Right lobe of liver (tissue), 6 donors: Measurements from ENCODE around the gene GULP1. TPM values are rescaled to one million over a fixed set of nuclear protein-coding genes. Genes with fewer than 3 reads are reported as not detected.
A peak's percentile ranks its signal among the peaks of the same experiment; 100 is the strongest.

Experiments
- ATAC-seq, 4 donors: fragments of 200-7000 bp; cut with Tn5 transposase; one replicate each; pipeline ENCODE4 v1.9.1; 2020; ENCODE audit warnings: mild to moderate bottlenecking in 4 of 4, moderate library complexity in 4 of 4
- DNase-seq, 3 donors: peaks; one replicate each; pipeline ENCODE4 v3.0.0-alpha.2; 2020
- H3K27ac ChIP-seq, 3 donors: fragments of 200-600 bp; one replicate each; pipeline ENCODE4 v1.8.0; 2022
- H3K27me3 ChIP-seq, 2 donors: fragments of 200-600 bp; one replicate each; pipeline ENCODE4 v1.8.0; 2022
- H3K36me3 ChIP-seq, 4 donors: fragments of 200-600 bp; sonication (generic) in 1 of 4; one replicate each; pipeline versions ENCODE4 v1.5.1 to v1.8.0; 2017 to 2022; ENCODE audit warnings: control low read depth in 1 of 4
- H3K4me1 ChIP-seq, 4 donors: fragments of 200-600 bp; sonication (generic) in 1 of 4; one replicate each; pipeline versions ENCODE4 v1.5.1 to v1.8.0; 2017 to 2022; ENCODE audit warnings: control low read depth in 1 of 4
- H3K4me3 ChIP-seq, 3 donors: fragments of 200-600 bp; one replicate each; pipeline ENCODE4 v1.8.0; 2022
- H3K9me3 ChIP-seq, 4 donors: fragments of 200-600 bp; sonication (generic) in 1 of 4; one replicate each; pipeline versions ENCODE4 v1.5.1 to v1.8.0; 2017 to 2022; ENCODE audit warnings: control low read depth in 1 of 4
- POLR2A ChIP-seq: fragments of 450-650 bp; IDR thresholded peaks from one replicate; pipeline ENCODE4 v1.6.1; 2017; ENCODE audit warnings: antibody characterized with exemption, mild to moderate bottlenecking
- WGBS: methylation state at CpG from one replicate; pipeline ENCODE4 v1.1.6; 2018; ENCODE audit warnings: low coverage, low lambda C conversion rate; ENCODE audit not compliant: insufficient coverage; ENCODE audit errors: missing lambda C conversion rate; 5-methylcytosine and 5-hydroxymethylcytosine counted together
- intact Hi-C, 2 donors: fragments of 100-400 bp; cut with DNase I; formaldehyde crosslinking; loops; one replicate each; pipeline versions ENCODE4 v1.11.2 to v1.14.1; 2022
- total RNA-seq, 6 experiments: library from RNA; depleted of rRNA in 2 of 6; stranded (reverse); fragments of >200 nt in 2 of 6; fragmentation: NEBNext Ultra II Directional in 3 of 6; extraction: Animal tissue kit (Norgen Biotek cat#: 25700) in 3 of 6; gene quantifications; one replicate each; pipeline versions ENCODE4 v1.1.0 to v1.2.4, GENCODE V29; 2016 to 2023
- TF ChIP-seq, protein P1 (sequence below), 4 donors: fragments of 200-600 bp in 3 of 4; fragments of 450-650 bp in 1 of 4; IDR thresholded peaks; one replicate each; pipeline versions ENCODE4 v1.5.1 to v1.8.0; 2016 to 2022; ENCODE audit warnings: antibody characterized with exemption in 4 of 4, mild to moderate bottlenecking in 2 of 4
- donor health status: DM: no; HTN: yes; CAD: no.
- donor health status: DM: no; HTN: no; CAD: no.
- donor health status: DM: no; HTN: no; CAD: no.
- donor health status: DM: no; HTN: yes; CAD: no.
- donor health status: DM: no; HTN: yes; CAD: no.

Gene GULP1
- total RNA-seq, 6 experiments from 2014 or later: 0.42 to 4.4 (median 0.89) TPM

DNA sequence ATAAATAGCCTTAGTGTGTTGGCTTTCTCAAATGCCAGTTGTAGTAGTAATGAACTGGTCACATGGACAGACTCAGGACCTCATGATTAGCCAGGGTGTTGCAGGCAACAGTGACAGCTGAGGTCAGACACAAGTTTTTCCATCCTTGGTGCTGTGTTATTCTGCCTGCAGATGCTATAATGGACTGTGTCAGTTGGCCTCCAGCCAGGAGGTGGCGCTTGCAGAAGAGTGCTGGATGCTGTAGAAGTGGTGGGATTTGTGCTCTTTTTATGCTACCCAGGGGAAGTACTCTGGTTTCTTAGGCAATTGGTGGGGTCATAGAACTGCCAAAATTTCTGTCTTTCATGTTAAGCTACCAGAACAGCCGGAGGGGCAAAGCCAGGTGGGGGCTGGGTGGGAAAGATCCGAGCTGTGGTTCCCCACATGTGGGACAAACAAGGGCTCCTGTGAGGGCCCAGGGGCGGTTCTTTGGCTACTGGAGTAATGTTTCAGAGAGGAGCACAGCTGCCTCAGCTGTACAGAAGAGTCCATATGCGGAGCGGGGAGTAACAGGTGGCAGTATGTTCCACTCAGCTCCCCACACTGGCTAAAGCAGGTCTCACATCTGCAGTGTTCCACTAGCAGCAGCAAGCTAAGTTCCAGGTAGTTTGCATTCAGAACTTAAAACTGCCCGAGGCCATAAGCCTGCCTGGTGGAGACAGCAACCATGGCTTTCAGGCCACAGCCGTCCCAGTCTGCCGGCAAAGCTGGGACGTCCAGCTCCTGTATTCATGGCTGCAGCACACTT, 104.4 kb downstream of the GULP1 start:
- DNase-seq: no peak
- no peak overlapping the region for H3K27ac ChIP-seq
- H3K27me3 ChIP-seq: no peaks in the 10 kb centered on the region
- intact Hi-C loops: no loop called here
- TF ChIP-seq, protein P1, sequence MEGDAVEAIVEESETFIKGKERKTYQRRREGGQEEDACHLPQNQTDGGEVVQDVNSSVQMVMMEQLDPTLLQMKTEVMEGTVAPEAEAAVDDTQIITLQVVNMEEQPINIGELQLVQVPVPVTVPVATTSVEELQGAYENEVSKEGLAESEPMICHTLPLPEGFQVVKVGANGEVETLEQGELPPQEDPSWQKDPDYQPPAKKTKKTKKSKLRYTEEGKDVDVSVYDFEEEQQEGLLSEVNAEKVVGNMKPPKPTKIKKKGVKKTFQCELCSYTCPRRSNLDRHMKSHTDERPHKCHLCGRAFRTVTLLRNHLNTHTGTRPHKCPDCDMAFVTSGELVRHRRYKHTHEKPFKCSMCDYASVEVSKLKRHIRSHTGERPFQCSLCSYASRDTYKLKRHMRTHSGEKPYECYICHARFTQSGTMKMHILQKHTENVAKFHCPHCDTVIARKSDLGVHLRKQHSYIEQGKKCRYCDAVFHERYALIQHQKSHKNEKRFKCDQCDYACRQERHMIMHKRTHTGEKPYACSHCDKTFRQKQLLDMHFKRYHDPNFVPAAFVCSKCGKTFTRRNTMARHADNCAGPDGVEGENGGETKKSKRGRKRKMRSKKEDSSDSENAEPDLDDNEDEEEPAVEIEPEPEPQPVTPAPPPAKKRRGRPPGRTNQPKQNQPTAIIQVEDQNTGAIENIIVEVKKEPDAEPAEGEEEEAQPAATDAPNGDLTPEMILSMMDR (IDR thresholded peaks at IDR 0.05): no peak
- TF ChIP-seq POLR2A: no peak
- 100% methylated on average over 2 of the region's 10 CpGs for WGBS
- H3K4me3 ChIP-seq: no peak overlapping the region
- no peaks in the 10 kb centered on the region for H3K36me3 ChIP-seq
- no peak for ATAC-seq
- no peaks in the 10 kb centered on the region for H3K4me1 ChIP-seq
- H3K9me3 ChIP-seq: no peaks in the 10 kb centered on the region

GRCh38 chr2:188399159-188399558, 107.5 kb downstream of the GULP1 start:
- no peaks in the 10 kb centered on the region for H3K36me3 ChIP-seq
- no peak for DNase-seq
- WGBS: 77% methylated on average over 3 of the region's 3 CpGs
- H3K27ac ChIP-seq: no peak overlapping the region
- H3K4me1 ChIP-seq: no peaks in the 10 kb centered on the region
- no peaks in the 10 kb centered on the region for H3K27me3 ChIP-seq
- intact Hi-C loops: no loop called here
- no peak overlapping the region for H3K4me3 ChIP-seq
- no peak for ATAC-seq
- H3K9me3 ChIP-seq: no peaks in the 10 kb centered on the region
- TF ChIP-seq, protein P1 (IDR thresholded peaks at IDR 0.05): no peak
- no peak for TF ChIP-seq POLR2A

DNA sequence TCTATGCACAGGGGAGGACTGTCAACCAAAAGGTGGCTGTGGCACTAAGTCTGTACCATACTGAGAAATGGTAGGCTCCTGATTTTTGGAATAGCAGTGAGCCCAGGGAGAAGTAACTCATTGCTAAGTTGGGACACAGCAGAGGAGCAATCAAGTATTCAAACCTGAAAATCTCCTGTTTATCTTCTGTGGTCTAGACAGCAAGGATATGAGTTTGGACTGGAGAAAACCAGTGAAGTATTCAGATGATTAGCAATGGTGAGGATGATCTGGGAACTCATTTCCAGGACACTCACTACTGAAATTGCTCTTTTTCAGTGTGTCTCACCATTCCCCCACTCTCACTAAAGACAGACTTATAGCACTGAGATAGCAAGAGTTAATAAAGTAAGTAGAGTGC, 112.0 kb downstream of the GULP1 start:
- no peak overlapping the region for H3K4me3 ChIP-seq
- no peaks in the 10 kb centered on the region for H3K4me1 ChIP-seq
- no peaks in the 10 kb centered on the region for H3K36me3 ChIP-seq
- intact Hi-C loops: no loop called here
- no peak for TF ChIP-seq POLR2A
- TF ChIP-seq, protein P1 (IDR thresholded peaks at IDR 0.05): no peak
- H3K27ac ChIP-seq: no peak overlapping the region
- peaks cover 0 to 7% (median 0%) of the 10 kb centered on the region in 4 donors for H3K9me3 ChIP-seq
- DNase-seq (no peak), ATAC-seq (no peak)
- H3K27me3 ChIP-seq: no peaks in the 10 kb centered on the region

GRCh38 chr2:188404341-188405004, 112.8 kb downstream of the GULP1 start:
- ATAC-seq: peak in 1 of 4 donors; percentile 45

More at GRCh38 chr2:188404341-188405004, 112.8 kb downstream of the GULP1 start:
- WGBS: 100% methylated on average over 1 of the region's 5 CpGs
- H3K27me3 ChIP-seq: no peaks in the 10 kb centered on the region
- no peak for TF ChIP-seq POLR2A
- TF ChIP-seq, protein P1 (IDR thresholded peaks at IDR 0.05): no peak
- peaks cover 0 to 7% (median 0%) of the 10 kb centered on the region in 4 donors for H3K9me3 ChIP-seq
- intact Hi-C loops: no loop called here
- no peaks in the 10 kb centered on the region for H3K36me3 ChIP-seq
- DNase-seq: no peak
- no peak overlapping the region for H3K4me3 ChIP-seq
- H3K4me1 ChIP-seq: no peaks in the 10 kb centered on the region
- H3K27ac ChIP-seq: no peak overlapping the region
